Stomach smooth muscle (tissue), 2 donors: ENCODE measurements around the gene UBLCP1.
"Not testable (repeated sequence)": the region's sequence is repeated elsewhere in the genome, so short reads cannot be mapped to it uniquely, and the experiment has no call there.

Experiments used
- H3K27ac ChIP-seq: one replicate; pipeline ENCODE4 v1.7.0; 2013; ENCODE audit warnings: mild to moderate bottlenecking, low read length, inconsistent platforms
- H3K27me3 ChIP-seq, 2 donors: one replicate each; pipeline ENCODE4 v1.7.0; 2013; ENCODE audit warnings: low read length in 2 of 2; ENCODE audit not compliant: insufficient read depth in 2 of 2, control insufficient read depth in 1 of 2
- H3K36me3 ChIP-seq, 2 donors: one replicate each; pipeline ENCODE4 v1.7.0; 2013; ENCODE audit warnings: low read length in 2 of 2; ENCODE audit not compliant: control insufficient read depth in 2 of 2, insufficient read depth in 2 of 2
- H3K4me1 ChIP-seq: one replicate; pipeline ENCODE4 v1.7.0; 2013; ENCODE audit warnings: low read length; ENCODE audit not compliant: control insufficient read depth, insufficient read depth
- H3K4me3 ChIP-seq, 2 donors: one replicate each; pipeline ENCODE4 v1.7.0; 2013; ENCODE audit warnings: low read length in 2 of 2
- H3K9ac ChIP-seq, 2 donors: one replicate each; pipeline ENCODE4 v1.7.0; 2013; ENCODE audit warnings: low read length in 2 of 2, mild to moderate bottlenecking in 1 of 2
- H3K9me3 ChIP-seq, 2 donors: one replicate each; pipeline ENCODE4 v1.7.0; 2013; ENCODE audit warnings: low read length in 2 of 2; ENCODE audit not compliant: control insufficient read depth in 2 of 2
- donor health status: healthy.
- donor health status: Pancreatic carcinoma.

Gene UBLCP1

DNA sequence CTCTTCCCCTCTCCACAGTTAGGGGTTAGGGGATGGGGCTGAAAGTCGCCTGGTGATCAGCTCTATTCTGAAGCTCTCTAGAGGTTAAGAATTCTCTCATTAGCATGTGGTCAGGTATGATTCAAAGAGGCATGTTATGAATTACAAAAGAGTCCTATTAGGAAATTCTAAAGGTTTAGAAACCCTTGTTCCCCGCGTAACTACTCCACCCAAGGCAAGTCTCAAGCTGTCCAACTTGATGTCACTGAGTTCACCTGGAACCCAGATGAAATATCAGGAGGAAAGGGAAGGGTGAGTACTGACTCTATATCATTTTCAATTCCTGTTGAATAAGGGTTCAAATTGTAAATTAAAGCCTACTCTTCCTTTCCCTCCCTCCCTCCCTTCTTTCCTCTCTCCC, 35.6 kb upstream of the UBLCP1 start:
- Histone ChIP-seq H3K27ac (no peak overlapping the region), H3K9me3 (no peaks in the 10 kb centered on the region), H3K36me3 (no peaks in the 10 kb centered on the region), H3K4me1 (no peaks in the 10 kb centered on the region), H3K4me3 (no peak overlapping the region), H3K9ac (no peak overlapping the region), H3K27me3 (no peaks in the 10 kb centered on the region)

DNA sequence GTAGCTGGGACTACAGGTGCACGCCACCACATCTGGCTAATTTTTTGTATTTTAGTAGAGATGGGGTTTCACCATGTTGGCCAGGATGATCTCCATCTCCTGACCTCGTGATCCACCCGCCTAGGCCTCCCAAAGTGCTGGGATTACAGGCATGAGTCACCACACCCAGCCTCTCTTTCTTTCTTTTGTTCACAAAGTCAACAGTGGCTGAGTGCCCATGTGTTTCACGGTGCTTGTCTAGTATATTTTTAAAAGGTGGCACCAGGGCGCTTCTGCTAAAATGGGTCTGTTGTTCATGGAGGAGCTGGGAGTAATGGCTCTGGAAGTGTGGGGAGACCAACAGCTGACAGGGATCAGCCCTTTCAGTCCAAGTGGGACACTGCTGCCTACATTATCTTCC, 35.0 kb upstream of the UBLCP1 start:
- not testable (repeated sequence) for H3K4me1 ChIP-seq, H3K9ac ChIP-seq, H3K9me3 ChIP-seq, H3K36me3 ChIP-seq, H3K27ac ChIP-seq, H3K27me3 ChIP-seq, H3K4me3 ChIP-seq

DNA sequence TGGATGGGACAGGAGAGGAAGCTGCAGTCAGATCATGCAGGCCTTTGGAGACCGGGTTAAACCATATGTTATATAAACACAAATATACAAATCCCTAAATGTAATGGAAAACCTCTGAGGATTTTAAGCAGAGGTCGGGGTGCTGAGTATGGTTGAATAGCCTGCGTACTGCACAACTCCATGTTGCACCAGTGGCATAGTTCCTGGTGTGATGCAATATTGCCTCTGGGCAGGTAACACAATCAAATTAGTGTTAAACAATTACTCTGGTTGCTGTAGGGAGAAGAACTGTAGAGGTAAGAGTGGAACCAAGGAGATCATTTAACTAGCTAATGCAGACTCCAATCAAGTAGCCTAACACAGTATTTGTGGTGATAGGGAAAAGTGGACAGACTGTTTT, 32.4 kb upstream of the UBLCP1 start:
- no peak overlapping the region for H3K27ac ChIP-seq
- H3K36me3 ChIP-seq: no peaks in the 10 kb centered on the region
- H3K27me3 ChIP-seq: no peaks in the 10 kb centered on the region
- H3K9ac ChIP-seq: no peak overlapping the region
- no peaks in the 10 kb centered on the region for H3K4me1 ChIP-seq
- no peak overlapping the region for H3K4me3 ChIP-seq
- H3K9me3 ChIP-seq: no peaks in the 10 kb centered on the region

DNA sequence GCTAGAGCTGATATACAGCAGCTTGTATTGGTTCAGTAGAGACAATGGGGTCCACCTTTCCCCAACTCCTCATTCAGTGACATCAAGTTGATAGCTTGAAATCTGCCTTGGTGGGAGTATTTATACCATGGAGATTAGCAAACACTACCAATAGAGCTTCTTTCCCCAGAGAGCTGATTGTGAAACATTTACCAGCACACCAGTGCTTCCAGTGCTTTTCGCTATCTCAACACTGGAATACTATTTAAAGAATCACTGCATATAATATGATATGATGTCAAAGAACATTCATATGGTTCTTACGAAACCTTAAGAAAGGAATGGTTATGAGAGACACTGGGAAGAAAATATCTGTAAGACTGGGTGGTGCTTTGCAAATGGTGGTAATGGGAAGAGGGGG, 31.9 kb upstream of the UBLCP1 start:
- Histone ChIP-seq H3K27me3 (no peaks in the 10 kb centered on the region), H3K9ac (no peak overlapping the region), H3K4me3 (no peak overlapping the region), H3K27ac (no peak overlapping the region), H3K9me3 (no peaks in the 10 kb centered on the region), H3K36me3 (no peaks in the 10 kb centered on the region), H3K4me1 (no peaks in the 10 kb centered on the region)

DNA sequence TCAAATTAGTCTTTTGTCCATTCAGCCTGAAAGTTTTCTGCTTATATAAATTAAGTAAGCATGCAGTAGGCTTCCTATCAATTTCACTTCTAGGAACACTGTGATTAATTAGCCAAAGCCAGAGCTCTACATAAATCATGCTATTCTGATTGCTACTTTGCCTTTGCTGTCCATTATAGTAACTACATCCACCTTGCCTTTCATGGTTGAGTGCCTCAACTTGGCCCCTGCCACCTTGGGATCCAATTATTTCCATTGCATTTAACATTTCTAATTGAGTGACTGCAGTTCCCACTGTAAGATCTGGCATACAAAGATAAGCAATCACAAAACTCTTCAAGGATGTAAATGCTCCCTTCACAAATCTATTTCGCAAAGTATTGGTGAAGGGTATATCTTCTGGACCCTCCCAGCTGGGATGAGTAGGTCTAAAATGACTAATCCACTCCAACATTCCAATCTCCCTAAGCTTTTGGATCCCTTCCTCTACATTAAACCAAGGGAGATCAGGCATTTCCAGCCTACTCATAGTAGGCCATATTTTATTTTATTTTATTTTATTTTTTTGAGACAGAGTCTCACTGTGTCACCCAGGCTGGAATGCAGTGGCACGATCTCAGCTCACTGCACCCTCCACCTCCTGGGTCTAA, 27.1 kb upstream of the UBLCP1 start:
- H3K9ac ChIP-seq, H3K36me3 ChIP-seq, H3K9me3 ChIP-seq, H3K4me1 ChIP-seq, H3K27me3 ChIP-seq, H3K27ac ChIP-seq, H3K4me3 ChIP-seq: not testable (repeated sequence)

DNA sequence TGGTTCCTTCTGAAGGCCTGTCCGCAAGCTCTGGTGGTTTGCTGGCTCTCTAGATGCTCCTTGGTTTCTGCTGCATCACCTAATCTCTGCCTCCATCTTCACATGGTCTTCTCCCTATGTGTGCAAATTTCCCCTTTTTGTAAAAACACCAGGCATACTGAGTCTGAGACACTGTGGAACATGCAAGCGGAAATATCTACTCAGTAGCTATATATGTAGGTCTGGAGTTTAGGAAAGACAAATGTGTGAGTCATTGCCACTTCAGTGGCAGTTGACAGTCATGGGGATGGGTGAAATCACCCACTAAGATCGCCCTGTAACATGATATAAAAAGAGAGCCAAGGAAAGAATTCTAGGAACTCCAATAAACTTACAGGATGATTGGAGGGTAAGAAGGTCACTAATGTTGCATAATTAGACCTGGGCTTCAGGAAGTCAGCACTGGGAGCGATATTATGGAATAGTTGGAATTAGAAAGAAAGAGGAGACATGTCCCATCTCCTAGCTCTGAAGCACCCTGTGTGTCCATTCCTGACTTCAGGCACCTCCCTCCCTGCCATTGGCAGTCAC, 22.7 kb upstream of the UBLCP1 start:
- Histone ChIP-seq H3K4me1 (no peaks in the 10 kb centered on the region), H3K9ac (no peak overlapping the region), H3K27ac (no peak overlapping the region), H3K36me3 (no peaks in the 10 kb centered on the region), H3K4me3 (no peak overlapping the region), H3K27me3 (no peaks in the 10 kb centered on the region), H3K9me3 (no peaks in the 10 kb centered on the region)

DNA sequence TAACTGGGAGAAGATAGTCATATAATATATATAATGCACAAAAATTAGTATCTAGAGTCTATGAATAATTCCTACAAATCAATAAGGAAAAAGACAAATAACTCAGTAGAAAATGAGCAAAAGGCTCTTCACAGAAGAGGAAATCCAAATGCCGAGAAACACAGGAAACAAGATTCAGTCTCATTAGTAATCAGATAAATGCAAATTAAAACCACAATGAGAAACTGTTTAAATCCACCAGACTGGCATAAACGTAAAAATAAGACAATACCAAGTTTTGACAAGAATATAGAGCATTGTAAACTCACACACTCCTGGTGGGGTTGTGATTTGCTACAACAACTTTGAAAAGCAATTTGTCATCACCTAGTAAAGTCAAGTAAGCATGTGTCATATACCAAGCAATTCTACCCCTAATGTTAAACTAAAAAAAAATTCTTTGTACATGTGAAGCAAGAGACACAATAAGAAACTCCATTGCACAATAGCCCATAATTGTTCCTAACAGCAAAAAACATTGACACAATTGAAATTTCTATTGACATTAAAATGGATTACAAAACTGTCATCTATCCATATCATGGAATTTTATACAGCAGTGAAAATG, 21.0 kb upstream of the UBLCP1 start:
- Histone ChIP-seq H3K27ac (no peak overlapping the region), H3K36me3 (no peaks in the 10 kb centered on the region), H3K4me3 (no peak overlapping the region), H3K9me3 (no peaks in the 10 kb centered on the region), H3K4me1 (no peaks in the 10 kb centered on the region), H3K27me3 (no peaks in the 10 kb centered on the region), H3K9ac (no peak overlapping the region)

DNA sequence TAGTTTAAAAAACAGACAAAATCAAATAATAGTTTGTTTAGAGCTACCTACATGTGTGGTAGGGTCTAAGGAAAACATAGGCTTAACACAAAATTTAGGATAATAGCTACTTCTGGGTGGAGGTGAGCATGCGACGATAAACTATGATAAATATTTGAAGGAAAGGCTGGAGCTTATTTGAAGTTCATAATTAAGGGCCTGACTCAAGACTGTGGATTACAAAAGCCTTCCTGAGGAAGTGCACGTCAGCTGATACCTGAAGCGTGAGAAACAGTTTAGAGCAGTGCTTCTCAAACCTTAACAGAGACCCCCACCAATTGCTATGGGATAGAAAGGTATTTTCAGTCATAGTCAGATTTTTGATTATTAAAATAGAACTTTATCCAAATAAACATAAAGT, 20.4 kb upstream of the UBLCP1 start:
- Histone ChIP-seq H3K4me3 (no peak overlapping the region), H3K9me3 (no peaks in the 10 kb centered on the region), H3K27me3 (peaks cover 0 to 5% of the 10 kb centered on the region in 2 donors), H3K4me1 (no peaks in the 10 kb centered on the region), H3K27ac (no peak overlapping the region), H3K36me3 (no peaks in the 10 kb centered on the region), H3K9ac (no peak overlapping the region)

DNA sequence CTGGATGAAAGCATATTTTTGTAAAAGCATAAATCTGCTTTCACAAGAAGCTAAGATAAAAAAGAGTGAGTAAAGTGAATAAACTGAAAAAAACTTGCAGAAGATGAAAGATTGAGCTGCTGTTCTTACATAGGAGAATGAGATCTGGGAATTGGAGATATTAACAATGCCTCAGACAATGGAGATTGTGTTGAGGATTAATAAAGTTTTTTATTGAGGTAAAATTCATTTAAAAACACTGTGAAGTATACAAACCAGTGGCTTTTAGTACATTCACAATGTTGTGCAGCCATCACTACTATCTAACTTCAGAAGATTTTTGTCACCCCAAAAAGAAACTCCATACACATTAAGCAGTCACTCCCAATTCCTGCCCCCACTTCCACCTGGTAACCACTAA, 19.7 kb upstream of the UBLCP1 start:
- Histone ChIP-seq H3K9me3 (no peaks in the 10 kb centered on the region), H3K9ac (no peak overlapping the region), H3K4me1 (no peaks in the 10 kb centered on the region), H3K4me3 (no peak overlapping the region), H3K27ac (no peak overlapping the region), H3K36me3 (no peaks in the 10 kb centered on the region), H3K27me3 (peaks cover 0 to 6% of the 10 kb centered on the region in 2 donors)

DNA sequence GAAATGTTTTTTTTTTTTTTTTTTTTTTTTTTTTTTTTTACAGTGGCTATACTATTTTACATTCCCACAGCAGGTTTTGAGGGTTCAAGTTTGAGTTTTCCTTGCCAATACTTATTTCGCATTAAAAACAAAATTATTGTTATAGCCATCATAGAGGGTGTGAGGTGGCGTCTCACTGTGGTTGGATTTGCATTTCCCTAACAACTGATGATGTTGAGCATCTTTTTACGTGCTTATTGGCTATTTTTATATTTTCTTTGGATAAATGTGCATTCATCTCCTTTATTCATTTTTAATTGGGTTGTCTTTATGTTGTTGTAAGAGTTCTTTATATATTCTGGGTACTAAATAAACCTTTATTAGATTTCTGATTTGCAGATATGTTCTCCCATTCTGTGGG, 18.9 kb upstream of the UBLCP1 start:
- H3K27me3 ChIP-seq: peaks cover 0 to 6% of the 10 kb centered on the region in 2 donors
- no peaks in the 10 kb centered on the region for H3K9me3 ChIP-seq
- no peak overlapping the region for H3K4me3 ChIP-seq
- no peaks in the 10 kb centered on the region for H3K4me1 ChIP-seq
- H3K36me3 ChIP-seq: no peaks in the 10 kb centered on the region
- H3K27ac ChIP-seq: no peak overlapping the region
- H3K9ac ChIP-seq: no peak overlapping the region

DNA sequence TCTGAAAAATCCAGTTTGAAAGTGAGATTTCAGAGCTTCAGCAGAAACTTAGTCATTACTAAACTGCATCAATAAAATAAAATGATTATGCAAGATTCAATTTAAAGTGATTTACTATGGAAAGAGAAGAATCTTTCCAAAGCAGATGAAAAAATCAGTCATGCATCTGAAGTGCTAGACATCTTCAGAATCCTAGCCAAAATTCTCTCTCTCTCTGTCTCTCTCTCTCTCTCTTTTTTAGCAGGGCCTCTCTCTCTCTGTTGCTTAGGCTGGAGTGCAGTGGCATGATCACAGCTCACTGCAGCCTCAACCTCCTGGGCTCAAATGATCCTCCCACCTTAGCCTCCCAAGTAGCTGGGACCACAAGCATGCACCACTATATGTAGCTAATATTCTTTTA, 18.2 kb upstream of the UBLCP1 start:
- peaks cover 0 to 6% of the 10 kb centered on the region in 2 donors for H3K27me3 ChIP-seq
- no peak overlapping the region for H3K9ac ChIP-seq
- no peak overlapping the region for H3K27ac ChIP-seq
- H3K4me3 ChIP-seq: no peak overlapping the region
- no peaks in the 10 kb centered on the region for H3K9me3 ChIP-seq
- no peaks in the 10 kb centered on the region for H3K36me3 ChIP-seq
- H3K4me1 ChIP-seq: no peaks in the 10 kb centered on the region
